DMS 273 (cell line): ENCODE data around the gene ACP7.

Source experiments
- DNase-seq: peaks from one replicate; lab custom pipeline; 2025; ENCODE audit not compliant: unreplicated experiment; lab: John Stamatoyannopoulos, UW

ACP7 gene

GRCh38 chr19:39146091-39146490, 61.9 kb downstream of the ACP7 start:
- DNase-seq = no peak

GRCh38 chr19:39146686-39147450, 62.7 kb downstream of the ACP7 start:
- no peak for DNase-seq

- DNase-seq = no peak
Observed at GRCh38 chr19:39147480-39147879, 63.3 kb downstream of the ACP7 start.

- no peak for DNase-seq
Observed at GRCh38 chr19:39148939-39149529, 64.9 kb downstream of the ACP7 start.

GRCh38 chr19:39150235-39150634, 66.1 kb downstream of the ACP7 start:
- DNase-seq = no peak

- no peak for DNase-seq
Observed at GRCh38 chr19:39150807-39151600, 66.8 kb downstream of the ACP7 start.

- no peak for DNase-seq
Observed at GRCh38 chr19:39152066-39152465, 67.9 kb downstream of the ACP7 start.

- DNase-seq = no peak
Observed at GRCh38 chr19:39154100-39154628, 70.0 kb downstream of the ACP7 start.

- no peak for DNase-seq
Observed at GRCh38 chr19:39154629-39155100, 70.5 kb downstream of the ACP7 start.

- DNase-seq = no peak
Observed at GRCh38 chr19:39155114-39155700, 71.0 kb downstream of the ACP7 start.

- DNase-seq = no peak
Observed at GRCh38 chr19:39155741-39156140, 71.6 kb downstream of the ACP7 start.

GRCh38 chr19:39156326-39157230, 72.4 kb downstream of the ACP7 start:
- no peak for DNase-seq

GRCh38 chr19:39157275-39157996, 73.3 kb downstream of the ACP7 start:
- no peak for DNase-seq

- no peak for DNase-seq
Observed at GRCh38 chr19:39157997-39158389, 73.8 kb downstream of the ACP7 start.

GRCh38 chr19:39158646-39159260, 74.6 kb downstream of the ACP7 start:
- no peak for DNase-seq

- no peak for DNase-seq
Observed at GRCh38 chr19:39160523-39160861, 76.3 kb downstream of the ACP7 start.
